NCI-H345 (cell line): Measurements from ENCODE around the gene LIMA1.
"Not testable (repeated sequence)": the region's sequence is repeated elsewhere in the genome, so short reads cannot be mapped to it uniquely, and the experiment has no call there.

ENCODE experiments used
- DNase-seq: peaks from one replicate; lab custom pipeline; 2025; lab: John Stamatoyannopoulos, UW

Gene LIMA1

GRCh38 chr12:50287271-50287670 lies 4.0 kb upstream of the LIMA1 start:
- no peak for DNase-seq

GRCh38 chr12:50285253-50285652 lies 1.9 kb upstream of the LIMA1 start:
- DNase-seq, result no peak

GRCh38 chr12:50282721-50283228 lies 545 bp downstream of the LIMA1 start:
- no peak for DNase-seq

- DNase-seq, result no peak
Measured at GRCh38 chr12:50279501-50279900, 3.8 kb downstream of the LIMA1 start.

- DNase-seq, result no peak
Measured at GRCh38 chr12:50276912-50277671, 6.2 kb downstream of the LIMA1 start.

GRCh38 chr12:50276068-50276467 lies 7.3 kb downstream of the LIMA1 start:
- no peak for DNase-seq

- DNase-seq, result no peak
Measured at GRCh38 chr12:50275556-50275955, 7.8 kb downstream of the LIMA1 start.

GRCh38 chr12:50275127-50275526 lies 8.2 kb downstream of the LIMA1 start:
- not testable (repeated sequence) for DNase-seq

GRCh38 chr12:50271724-50272247 lies 11.5 kb downstream of the LIMA1 start:
- no peak for DNase-seq

- DNase-seq, result no peak
Measured at GRCh38 chr12:50268482-50268881, 14.8 kb downstream of the LIMA1 start.

- DNase-seq, result no peak
Measured at GRCh38 chr12:50265770-50266524, 17.4 kb downstream of the LIMA1 start.

- DNase-seq, result no peak
Measured at GRCh38 chr12:50263832-50264231, 19.5 kb downstream of the LIMA1 start.

GRCh38 chr12:50261654-50262053 lies 21.7 kb downstream of the LIMA1 start:
- DNase-seq, result no peak

GRCh38 chr12:50258167-50258551 lies 25.2 kb downstream of the LIMA1 start:
- DNase-seq, result no peak

GRCh38 chr12:50257236-50258166 lies 25.8 kb downstream of the LIMA1 start:
- no peak for DNase-seq

- no peak for DNase-seq
Measured at GRCh38 chr12:50256761-50257160, 26.6 kb downstream of the LIMA1 start.

- no peak for DNase-seq
Measured at GRCh38 chr12:50252977-50253602, 30.2 kb downstream of the LIMA1 start.

- no peak for DNase-seq
Measured at GRCh38 chr12:50251619-50252252, 31.6 kb downstream of the LIMA1 start.

- DNase-seq, result no peak
Measured at GRCh38 chr12:50249464-50250182, 33.7 kb downstream of the LIMA1 start.

- DNase-seq, result no peak
Measured at GRCh38 chr12:50248883-50249282, 34.4 kb downstream of the LIMA1 start.
